Activated gamma-delta T cell (primary cell): ENCODE measurements around the gene HMCES.
"Not testable (repeated sequence)": the region's sequence is repeated elsewhere in the genome, so short reads cannot be mapped to it uniquely, and the experiment has no call there.

ENCODE experiments used
- DNase-seq: peaks from one replicate; lab custom pipeline; 2025; lab: John Stamatoyannopoulos, UW

HMCES gene

DNA sequence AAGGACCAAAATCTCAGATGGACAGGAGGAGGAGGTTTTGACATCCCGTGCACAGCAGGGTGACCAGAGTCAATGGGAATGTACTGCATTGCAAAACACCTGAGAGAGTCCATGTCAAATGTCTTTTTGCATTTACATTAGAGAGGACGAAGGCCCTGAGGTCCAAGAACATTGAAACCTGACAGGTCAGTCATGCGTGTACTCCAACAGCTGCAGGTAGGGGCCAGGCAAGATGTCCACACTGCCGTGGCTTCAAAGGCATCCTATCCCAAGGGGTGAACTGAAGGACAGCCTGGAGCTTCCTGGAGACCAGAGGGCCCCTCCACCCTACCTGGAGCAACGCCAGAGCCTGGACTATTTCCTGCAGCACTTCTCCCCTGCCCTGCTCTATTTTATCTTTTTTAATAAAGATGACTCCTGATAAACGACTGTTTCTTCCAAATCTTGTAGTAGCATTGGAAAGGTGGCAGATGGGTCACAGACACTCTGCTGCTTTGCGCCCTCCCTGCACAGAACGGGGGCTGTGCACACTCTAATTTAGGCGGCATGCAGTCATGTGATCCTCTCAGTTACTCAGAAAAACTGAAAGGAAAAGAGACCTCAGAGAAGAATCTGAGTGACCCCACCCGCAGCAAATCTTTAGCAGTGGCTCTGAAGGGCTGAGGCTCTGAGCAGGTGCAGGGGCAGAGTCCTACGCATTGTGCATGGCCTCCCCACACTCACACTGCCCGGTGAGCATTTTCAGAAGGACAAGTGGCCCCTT lies 68.2 kb downstream of the HMCES start:
- no peak for DNase-seq

DNA sequence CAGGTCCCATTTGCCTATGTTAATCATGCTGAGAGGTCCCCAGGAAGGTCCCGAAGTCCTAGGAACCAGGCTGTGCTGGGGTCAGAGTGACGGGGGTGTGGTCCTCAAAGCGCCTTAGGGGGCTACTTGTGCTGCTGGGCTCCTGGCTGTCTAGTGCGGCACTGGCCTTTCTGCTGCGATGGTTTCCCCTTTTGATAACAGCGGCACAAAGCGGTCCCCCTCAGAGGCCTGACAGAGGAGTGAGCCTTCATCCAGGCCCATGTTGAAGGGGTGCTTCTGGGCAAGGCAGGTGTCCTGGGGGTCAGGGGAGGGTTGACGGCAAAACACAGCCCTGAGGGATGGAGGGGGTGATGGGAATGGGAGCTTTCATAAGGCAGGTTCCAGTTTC lies 68.8 kb downstream of the HMCES start:
- no peak for DNase-seq

DNA sequence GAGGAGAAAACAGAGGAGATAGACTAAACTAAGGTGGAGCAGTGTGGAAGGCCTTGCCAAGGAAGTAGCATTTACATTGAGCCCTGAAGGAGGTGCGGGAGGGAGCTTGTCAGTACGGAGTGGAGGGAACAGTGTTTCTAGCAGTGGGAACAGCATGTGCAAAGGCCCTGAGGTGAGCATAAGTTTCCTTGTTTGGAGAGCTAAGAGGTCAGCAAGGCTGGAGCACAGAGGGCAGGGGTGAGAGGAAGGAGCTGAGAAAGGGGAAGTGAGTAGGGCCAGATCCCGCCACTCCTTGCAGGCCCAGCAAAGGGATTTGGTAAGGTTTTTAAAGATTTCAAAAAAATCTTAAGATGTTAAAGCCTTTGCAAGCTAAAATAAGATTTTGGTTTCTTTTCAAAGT lies 70.1 kb downstream of the HMCES start:
- DNase-seq: no peak

DNA sequence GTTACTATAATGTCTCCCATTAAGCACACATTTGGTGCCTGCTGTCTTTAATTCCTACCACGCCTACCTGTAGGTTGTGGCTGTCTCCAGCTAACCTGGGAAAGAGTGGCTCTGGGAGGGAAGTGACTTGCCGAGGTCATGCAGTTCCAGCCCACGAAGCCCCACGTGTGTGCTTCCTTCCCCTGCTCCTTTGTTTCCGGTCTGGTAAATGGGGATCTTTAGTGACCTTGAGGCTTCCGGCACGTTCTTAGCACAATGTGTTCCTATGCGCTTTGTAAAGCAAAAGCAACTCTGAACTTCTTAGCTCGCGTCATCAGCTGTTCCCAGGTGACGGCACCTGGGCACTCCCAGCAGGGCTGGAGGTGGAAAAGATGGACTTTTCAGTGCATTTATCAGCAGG lies 70.5 kb downstream of the HMCES start:
- DNase-seq: not testable (repeated sequence)

- no peak for DNase-seq
Observed at GRCh38 chr3:129349791-129350190, 71.1 kb downstream of the HMCES start.

DNA sequence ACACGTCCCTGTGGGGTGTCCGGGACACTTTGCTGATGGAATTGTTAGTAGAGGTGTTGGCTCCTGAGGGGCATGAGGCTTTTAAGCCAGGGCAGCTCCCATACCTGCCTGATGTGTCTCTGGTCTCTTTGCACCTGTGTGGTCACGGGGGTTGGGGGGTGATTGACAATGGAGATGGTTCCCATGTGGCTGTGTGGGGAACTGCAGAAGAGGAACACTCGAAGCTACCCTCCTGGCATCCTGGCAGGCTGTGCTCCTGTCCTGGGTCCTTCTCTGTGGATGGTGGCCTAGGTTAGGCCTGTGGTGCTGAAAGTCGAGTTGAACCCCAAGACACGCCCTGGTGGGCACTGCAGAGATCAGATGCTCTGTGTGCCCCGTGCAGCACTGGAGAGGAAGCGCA lies 73.4 kb downstream of the HMCES start:
- no peak for DNase-seq

- DNase-seq: no peak
Observed at GRCh38 chr3:129352650-129353588, 74.2 kb downstream of the HMCES start.

DNA sequence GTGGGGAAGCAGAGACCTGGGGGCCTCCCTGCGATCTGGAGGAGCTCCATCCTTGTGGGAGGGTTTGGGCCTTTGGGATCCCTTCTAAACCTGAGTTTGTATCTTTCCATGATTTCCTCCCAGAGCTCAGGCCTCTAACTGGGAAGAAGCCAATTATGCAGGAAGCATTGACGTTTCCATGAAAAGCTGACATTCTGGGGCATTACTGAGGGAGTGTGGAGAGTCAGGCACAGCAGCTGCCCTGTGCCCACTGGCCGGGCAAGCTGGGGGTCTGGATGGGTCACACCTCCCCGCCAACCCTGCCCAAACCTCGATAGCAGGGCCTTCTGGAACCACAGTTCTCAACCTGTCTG lies 74.9 kb downstream of the HMCES start:
- no peak for DNase-seq
